GM23338 (cell line): Measurements from ENCODE around the gene CRYGB. TPM values are rescaled to one million over a fixed set of nuclear protein-coding genes. Genes with fewer than 3 reads are reported as not detected.

Experiments
- ATAC-seq: fragments of 200-7000 bp; cut with Tn5 transposase; 3 replicates; pipeline ENCODE4 v1.9.1; 2020
- DNase-seq: peaks from one replicate; pipeline ENCODE4 v3.0.0-alpha.2; 2015; ENCODE audit warnings: low spot score
- H2AFZ ChIP-seq: fragments of 200-600 bp; sonication (generic); 2 replicates; pipeline ENCODE4 v1.8.0; 2016; ENCODE audit warnings: antibody characterized with exemption, mild to moderate bottlenecking, moderate library complexity
- H3F3A ChIP-seq: fragments of 200-600 bp; sonication (generic); replicated peaks from 2 replicates; pipeline ENCODE4 v1.8.0; 2017; ENCODE audit warnings: antibody characterized with exemption, mixed run types, low read depth
- H3K27ac ChIP-seq: fragments of 200-600 bp; sonication (generic); 2 replicates; pipeline ENCODE4 v1.6.1; 2016; ENCODE audit warnings: low read depth
- H3K27me3 ChIP-seq: fragments of 200-600 bp; sonication (generic); 2 replicates; pipeline ENCODE4 v1.8.0; 2016; ENCODE audit warnings: mild to moderate bottlenecking, mixed run types, moderate library complexity; ENCODE audit not compliant: insufficient read depth
- H3K36me3 ChIP-seq: fragments of 200-600 bp; sonication (generic); 2 replicates; pipeline ENCODE4 v1.8.0; 2016; ENCODE audit warnings: mild to moderate bottlenecking; ENCODE audit not compliant: insufficient read depth
- H3K4me1 ChIP-seq: fragments of 200-600 bp; sonication (generic); 2 replicates; pipeline ENCODE4 v1.8.0; 2016; ENCODE audit warnings: mild to moderate bottlenecking, moderate library complexity; ENCODE audit not compliant: insufficient read depth
- H3K4me2 ChIP-seq: fragments of 200-600 bp; sonication (generic); 2 replicates; pipeline ENCODE4 v1.7.1; 2017; ENCODE audit warnings: mixed run types
- H3K4me3 ChIP-seq: fragments of 200-600 bp; sonication (generic); 2 replicates; pipeline ENCODE4 v1.6.1; 2016; ENCODE audit warnings: mixed run types
- H3K79me2 ChIP-seq: fragments of 200-600 bp; sonication (generic); replicated peaks from 2 replicates; pipeline ENCODE4 v1.8.0; 2017; ENCODE audit warnings: mild to moderate bottlenecking; ENCODE audit not compliant: insufficient read depth
- H3K9me2 ChIP-seq: fragments of 200-600 bp; sonication (generic); 2 replicates; pipeline ENCODE4 v1.8.0; 2017; ENCODE audit not compliant: insufficient read depth
- H4K20me1 ChIP-seq: fragments of 200-600 bp; sonication (generic); replicated peaks from 2 replicates; pipeline ENCODE4 v1.8.0; 2017; ENCODE audit warnings: mild to moderate bottlenecking; ENCODE audit not compliant: insufficient read depth
- H3K27ac Mint-ChIP-seq: 2 replicates; pipeline ENCODE4 v1.8.0; 2020; ENCODE audit warnings: inconsistent platforms, mild to moderate bottlenecking, moderate library complexity, mixed read lengths
- H3K27me3 Mint-ChIP-seq: 3 replicates; pipeline ENCODE4 v1.8.0; 2022; ENCODE audit warnings: low read depth, mild to moderate bottlenecking, moderate library complexity, mixed read lengths, inconsistent platforms; ENCODE audit not compliant: insufficient read depth, poor library complexity
- H3K36me3 Mint-ChIP-seq: 3 replicates; pipeline ENCODE4 v1.8.0; 2021; ENCODE audit warnings: low read depth, mild to moderate bottlenecking, inconsistent platforms, moderate library complexity, mixed read lengths
- H3K4me1 Mint-ChIP-seq: 3 replicates; pipeline ENCODE4 v1.8.0; 2020; ENCODE audit warnings: mild to moderate bottlenecking, inconsistent platforms, mixed read lengths
- H3K4me3 Mint-ChIP-seq: 3 replicates; pipeline ENCODE4 v1.8.0; 2021; ENCODE audit warnings: moderate library complexity, mild to moderate bottlenecking, inconsistent platforms, mixed read lengths
- H3K9me3 Mint-ChIP-seq: 3 replicates; pipeline ENCODE4 v1.8.0; 2020; ENCODE audit warnings: moderate library complexity, mild to moderate bottlenecking, inconsistent platforms, mixed read lengths
- CREB1 ChIP-seq: fragments of 250-450 bp; sonication (Bioruptor Pico); IDR thresholded peaks from 2 replicates; pipeline ENCODE4 v1.5.0; 2020; ENCODE audit warnings: low read depth, mild to moderate bottlenecking, moderate library complexity
- EZH2phosphoT487 ChIP-seq: fragments of 200-600 bp; sonication (generic); IDR thresholded peaks from one replicate; pipeline ENCODE4 v1.8.1; 2018; ENCODE audit warnings: antibody characterized with exemption; ENCODE audit not compliant: unreplicated experiment
- JUNB ChIP-seq: IDR thresholded peaks from one replicate; pipeline ENCODE4 v1.6.1; 2016; ENCODE audit warnings: antibody characterized with exemption; ENCODE audit not compliant: unreplicated experiment
- NANOG ChIP-seq: IDR thresholded peaks from 2 replicates; pipeline ENCODE4 v1.6.1; 2016; ENCODE audit warnings: antibody characterized with exemption, borderline replicate concordance
- POLR2AphosphoS5 ChIP-seq: IDR thresholded peaks from 2 replicates; pipeline ENCODE4 v1.6.1; 2016; ENCODE audit warnings: antibody characterized with exemption, low read depth
- STAT1 ChIP-seq: IDR thresholded peaks from one replicate; pipeline ENCODE4 v1.6.1; 2016; ENCODE audit warnings: antibody characterized with exemption; ENCODE audit not compliant: unreplicated experiment
- ZNF114 ChIP-seq: fragments of 250-450 bp; sonication (Bioruptor Pico); IDR thresholded peaks from 2 replicates; pipeline ENCODE4 v1.5.0; 2020; ENCODE audit warnings: mild to moderate bottlenecking, moderate library complexity
- polyA plus RNA-seq: library from polyadenylated mRNA; unstranded; fragments of >200 nt; fragmentation: Nextera tagmentation; extraction: Ambion mirVana; gene quantifications from 2 replicates; pipeline ENCODE4 v1.2.1, GENCODE V29; 2016
- total RNA-seq: library from RNA; depleted of rRNA; stranded (reverse); fragments of >200 nt; shearing (Covaris generic); gene quantifications from 2 replicates; pipeline ENCODE4 v1.2.3, GENCODE V29; 2014
- TF ChIP-seq, protein P1 (sequence below): fragments of 250-450 bp; sonication (Bioruptor Pico); IDR thresholded peaks from 2 replicates; pipeline ENCODE4 v1.5.0; 2020; ENCODE audit warnings: mild to moderate bottlenecking, moderate library complexity
- TF ChIP-seq, protein P2 (sequence below): IDR thresholded peaks from 2 replicates; pipeline ENCODE4 v1.6.1; 2016; ENCODE audit warnings: antibody characterized with exemption
- TF ChIP-seq, protein P3 (sequence below): IDR thresholded peaks from one replicate; pipeline ENCODE4 v1.6.1; 2018; ENCODE audit warnings: antibody characterized with exemption; ENCODE audit not compliant: unreplicated experiment
- TF ChIP-seq, protein P4 (sequence below), 2 experiments: fragments of 200-600 bp in 1 of 2; sonication (generic) in 1 of 2; conservative IDR thresholded peaks; 2 replicates each; pipeline versions ENCODE4 v1.5.1 to v1.6.1; 2016 to 2017; ENCODE audit warnings: antibody characterized with exemption in 2 of 2, low read depth in 2 of 2, mild to moderate bottlenecking in 2 of 2, moderate library complexity in 1 of 2

CRYGB gene
- total and polyA plus RNA-seq, 2 experiments from 2014 or later = 0.92 to 1.9 TPM

DNA sequence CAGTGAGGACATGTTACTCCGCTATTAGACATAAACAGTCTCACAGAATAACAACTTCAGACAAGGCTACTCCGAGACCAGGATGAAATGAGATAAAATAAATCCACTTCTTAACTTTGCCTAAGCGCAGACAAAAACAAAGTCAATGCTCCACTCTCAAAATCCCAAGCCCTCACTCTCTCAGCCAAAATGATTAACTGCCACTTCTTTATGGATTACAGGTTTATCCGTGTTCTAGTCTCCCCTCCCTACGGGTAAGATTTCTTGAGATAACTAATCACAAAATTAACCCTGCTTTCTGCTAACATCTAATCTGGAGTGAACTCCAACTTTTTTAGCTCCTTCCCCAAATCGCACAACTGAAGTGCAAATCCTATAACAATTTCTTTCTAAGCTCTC is 15.2 kb downstream of the CRYGB start (continued):
- TF ChIP-seq JUNB (no peak), CREB1 (no peak)

DNA sequence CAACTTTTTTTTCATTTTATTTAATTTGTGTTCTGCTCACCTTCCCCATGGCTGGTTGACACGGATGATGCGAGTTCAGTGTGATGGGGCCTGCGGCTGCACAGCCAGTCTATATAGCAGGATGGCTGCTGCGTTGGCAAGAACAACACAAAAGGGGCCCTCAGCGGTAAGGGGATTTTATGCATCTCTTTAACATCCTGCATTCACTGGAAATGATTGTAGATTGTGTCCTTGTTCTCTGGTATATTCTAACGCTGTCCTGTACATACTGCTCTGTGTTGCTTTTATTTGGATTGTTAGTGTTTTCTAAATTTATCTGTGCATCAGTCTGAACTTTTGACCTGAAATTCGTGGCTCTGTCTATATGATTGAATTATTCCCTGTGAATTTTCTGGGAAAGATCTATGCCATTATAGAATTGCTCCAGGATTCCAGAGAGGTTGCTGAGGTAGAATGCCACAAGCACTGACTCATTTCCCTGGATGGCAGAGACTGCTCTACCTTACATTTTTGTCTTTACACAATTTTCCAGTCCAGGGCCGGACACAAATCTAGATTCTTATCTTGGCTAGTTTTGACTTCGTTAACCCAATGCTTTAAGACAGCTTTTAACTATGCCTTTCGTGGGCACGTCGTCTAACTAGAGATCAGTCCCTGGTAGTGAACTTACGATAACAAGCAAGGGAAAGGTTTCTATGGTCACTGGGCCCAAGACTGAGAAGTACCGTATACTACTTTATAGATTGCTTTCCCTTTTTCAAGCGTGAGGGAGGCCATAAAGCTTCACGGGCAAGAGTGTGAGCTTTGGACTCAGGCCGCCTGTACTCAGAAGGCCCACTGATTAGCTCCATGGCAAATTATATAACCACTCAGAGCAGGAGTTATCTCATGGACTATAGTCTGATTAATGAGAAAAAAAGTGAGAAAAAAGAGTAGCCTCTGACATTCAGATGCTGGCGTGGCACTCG is 15.9 kb downstream of the CRYGB start, which contains the start of gene CRYGC:
CRYGC (minus strand) TSS at position 85 of the 968 bp plus-strand sequence; CDS start at position 49, 36 bp downstream.
- Histone ChIP-seq H3K9me2 (no peaks in the 10 kb centered on the region; the same call in 1 of the 2 replicates), H3K4me1 (0 out of 2 replicates have a peak, but pooled peaks cover 4% of the 10 kb centered on the region), H2AFZ (peak within 1 kb of the TSS; percentile 78), H3K27ac (no peak within 1 kb of the TSS), H3K36me3 (no peaks in the 10 kb centered on the region), H3K4me2 (no peak within 1 kb of the TSS), H3F3A (no peaks in the 10 kb centered on the region), H3K4me3 (no peak within 1 kb of the TSS), H3K79me2 (no peaks in the 10 kb centered on the region), H4K20me1 (no peaks in the 10 kb centered on the region), H3K27me3 (no peaks in the 10 kb centered on the region)
- TF ChIP-seq EZH2phosphoT487 (no peak), CREB1 (no peak), JUNB (no peak), STAT1 (no peak), ZNF114 (CRISPR knock-in tag) (no peak), POLR2AphosphoS5 (no peak), NANOG (no peak)
- TF ChIP-seq, protein P1, sequence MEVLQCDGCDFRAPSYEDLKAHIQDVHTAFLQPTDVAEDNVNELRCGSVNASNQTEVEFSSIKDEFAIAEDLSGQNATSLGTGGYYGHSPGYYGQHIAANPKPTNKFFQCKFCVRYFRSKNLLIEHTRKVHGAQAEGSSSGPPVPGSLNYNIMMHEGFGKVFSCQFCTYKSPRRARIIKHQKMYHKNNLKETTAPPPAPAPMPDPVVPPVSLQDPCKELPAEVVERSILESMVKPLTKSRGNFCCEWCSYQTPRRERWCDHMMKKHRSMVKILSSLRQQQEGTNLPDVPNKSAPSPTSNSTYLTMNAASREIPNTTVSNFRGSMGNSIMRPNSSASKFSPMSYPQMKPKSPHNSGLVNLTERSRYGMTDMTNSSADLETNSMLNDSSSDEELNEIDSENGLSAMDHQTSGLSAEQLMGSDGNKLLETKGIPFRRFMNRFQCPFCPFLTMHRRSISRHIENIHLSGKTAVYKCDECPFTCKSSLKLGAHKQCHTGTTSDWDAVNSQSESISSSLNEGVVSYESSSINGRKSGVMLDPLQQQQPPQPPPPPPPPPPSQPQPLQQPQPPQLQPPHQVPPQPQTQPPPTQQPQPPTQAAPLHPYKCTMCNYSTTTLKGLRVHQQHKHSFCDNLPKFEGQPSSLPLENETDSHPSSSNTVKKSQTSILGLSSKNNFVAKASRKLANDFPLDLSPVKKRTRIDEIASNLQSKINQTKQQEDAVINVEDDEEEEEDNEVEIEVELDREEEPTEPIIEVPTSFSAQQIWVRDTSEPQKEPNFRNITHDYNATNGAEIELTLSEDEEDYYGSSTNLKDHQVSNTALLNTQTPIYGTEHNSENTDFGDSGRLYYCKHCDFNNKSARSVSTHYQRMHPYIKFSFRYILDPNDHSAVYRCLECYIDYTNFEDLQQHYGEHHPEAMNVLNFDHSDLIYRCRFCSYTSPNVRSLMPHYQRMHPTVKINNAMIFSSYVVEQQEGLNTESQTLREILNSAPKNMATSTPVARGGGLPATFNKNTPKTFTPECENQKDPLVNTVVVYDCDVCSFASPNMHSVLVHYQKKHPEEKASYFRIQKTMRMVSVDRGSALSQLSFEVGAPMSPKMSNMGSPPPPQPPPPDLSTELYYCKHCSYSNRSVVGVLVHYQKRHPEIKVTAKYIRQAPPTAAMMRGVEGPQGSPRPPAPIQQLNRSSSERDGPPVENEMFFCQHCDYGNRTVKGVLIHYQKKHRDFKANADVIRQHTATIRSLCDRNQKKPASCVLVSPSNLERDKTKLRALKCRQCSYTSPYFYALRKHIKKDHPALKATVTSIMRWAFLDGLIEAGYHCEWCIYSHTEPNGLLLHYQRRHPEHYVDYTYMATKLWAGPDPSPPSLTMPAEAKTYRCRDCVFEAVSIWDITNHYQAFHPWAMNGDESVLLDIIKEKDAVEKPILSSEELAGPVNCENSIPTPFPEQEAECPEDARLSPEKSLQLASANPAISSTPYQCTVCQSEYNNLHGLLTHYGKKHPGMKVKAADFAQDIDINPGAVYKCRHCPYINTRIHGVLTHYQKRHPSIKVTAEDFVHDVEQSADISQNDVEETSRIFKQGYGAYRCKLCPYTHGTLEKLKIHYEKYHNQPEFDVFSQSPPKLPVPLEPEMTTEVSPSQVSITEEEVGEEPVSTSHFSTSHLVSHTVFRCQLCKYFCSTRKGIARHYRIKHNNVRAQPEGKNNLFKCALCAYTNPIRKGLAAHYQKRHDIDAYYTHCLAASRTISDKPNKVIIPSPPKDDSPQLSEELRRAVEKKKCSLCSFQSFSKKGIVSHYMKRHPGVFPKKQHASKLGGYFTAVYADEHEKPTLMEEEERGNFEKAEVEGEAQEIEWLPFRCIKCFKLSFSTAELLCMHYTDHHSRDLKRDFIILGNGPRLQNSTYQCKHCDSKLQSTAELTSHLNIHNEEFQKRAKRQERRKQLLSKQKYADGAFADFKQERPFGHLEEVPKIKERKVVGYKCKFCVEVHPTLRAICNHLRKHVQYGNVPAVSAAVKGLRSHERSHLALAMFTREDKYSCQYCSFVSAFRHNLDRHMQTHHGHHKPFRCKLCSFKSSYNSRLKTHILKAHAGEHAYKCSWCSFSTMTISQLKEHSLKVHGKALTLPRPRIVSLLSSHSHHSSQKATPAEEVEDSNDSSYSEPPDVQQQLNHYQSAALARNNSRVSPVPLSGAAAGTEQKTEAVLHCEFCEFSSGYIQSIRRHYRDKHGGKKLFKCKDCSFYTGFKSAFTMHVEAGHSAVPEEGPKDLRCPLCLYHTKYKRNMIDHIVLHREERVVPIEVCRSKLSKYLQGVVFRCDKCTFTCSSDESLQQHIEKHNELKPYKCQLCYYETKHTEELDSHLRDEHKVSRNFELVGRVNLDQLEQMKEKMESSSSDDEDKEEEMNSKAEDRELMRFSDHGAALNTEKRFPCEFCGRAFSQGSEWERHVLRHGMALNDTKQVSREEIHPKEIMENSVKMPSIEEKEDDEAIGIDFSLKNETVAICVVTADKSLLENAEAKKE = no peak
- TF ChIP-seq, protein P2, sequence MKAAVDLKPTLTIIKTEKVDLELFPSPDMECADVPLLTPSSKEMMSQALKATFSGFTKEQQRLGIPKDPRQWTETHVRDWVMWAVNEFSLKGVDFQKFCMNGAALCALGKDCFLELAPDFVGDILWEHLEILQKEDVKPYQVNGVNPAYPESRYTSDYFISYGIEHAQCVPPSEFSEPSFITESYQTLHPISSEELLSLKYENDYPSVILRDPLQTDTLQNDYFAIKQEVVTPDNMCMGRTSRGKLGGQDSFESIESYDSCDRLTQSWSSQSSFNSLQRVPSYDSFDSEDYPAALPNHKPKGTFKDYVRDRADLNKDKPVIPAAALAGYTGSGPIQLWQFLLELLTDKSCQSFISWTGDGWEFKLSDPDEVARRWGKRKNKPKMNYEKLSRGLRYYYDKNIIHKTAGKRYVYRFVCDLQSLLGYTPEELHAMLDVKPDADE = no peak
- TF ChIP-seq, protein P3, sequence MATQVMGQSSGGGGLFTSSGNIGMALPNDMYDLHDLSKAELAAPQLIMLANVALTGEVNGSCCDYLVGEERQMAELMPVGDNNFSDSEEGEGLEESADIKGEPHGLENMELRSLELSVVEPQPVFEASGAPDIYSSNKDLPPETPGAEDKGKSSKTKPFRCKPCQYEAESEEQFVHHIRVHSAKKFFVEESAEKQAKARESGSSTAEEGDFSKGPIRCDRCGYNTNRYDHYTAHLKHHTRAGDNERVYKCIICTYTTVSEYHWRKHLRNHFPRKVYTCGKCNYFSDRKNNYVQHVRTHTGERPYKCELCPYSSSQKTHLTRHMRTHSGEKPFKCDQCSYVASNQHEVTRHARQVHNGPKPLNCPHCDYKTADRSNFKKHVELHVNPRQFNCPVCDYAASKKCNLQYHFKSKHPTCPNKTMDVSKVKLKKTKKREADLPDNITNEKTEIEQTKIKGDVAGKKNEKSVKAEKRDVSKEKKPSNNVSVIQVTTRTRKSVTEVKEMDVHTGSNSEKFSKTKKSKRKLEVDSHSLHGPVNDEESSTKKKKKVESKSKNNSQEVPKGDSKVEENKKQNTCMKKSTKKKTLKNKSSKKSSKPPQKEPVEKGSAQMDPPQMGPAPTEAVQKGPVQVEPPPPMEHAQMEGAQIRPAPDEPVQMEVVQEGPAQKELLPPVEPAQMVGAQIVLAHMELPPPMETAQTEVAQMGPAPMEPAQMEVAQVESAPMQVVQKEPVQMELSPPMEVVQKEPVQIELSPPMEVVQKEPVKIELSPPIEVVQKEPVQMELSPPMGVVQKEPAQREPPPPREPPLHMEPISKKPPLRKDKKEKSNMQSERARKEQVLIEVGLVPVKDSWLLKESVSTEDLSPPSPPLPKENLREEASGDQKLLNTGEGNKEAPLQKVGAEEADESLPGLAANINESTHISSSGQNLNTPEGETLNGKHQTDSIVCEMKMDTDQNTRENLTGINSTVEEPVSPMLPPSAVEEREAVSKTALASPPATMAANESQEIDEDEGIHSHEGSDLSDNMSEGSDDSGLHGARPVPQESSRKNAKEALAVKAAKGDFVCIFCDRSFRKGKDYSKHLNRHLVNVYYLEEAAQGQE = no peak
- TF ChIP-seq, protein P4, sequence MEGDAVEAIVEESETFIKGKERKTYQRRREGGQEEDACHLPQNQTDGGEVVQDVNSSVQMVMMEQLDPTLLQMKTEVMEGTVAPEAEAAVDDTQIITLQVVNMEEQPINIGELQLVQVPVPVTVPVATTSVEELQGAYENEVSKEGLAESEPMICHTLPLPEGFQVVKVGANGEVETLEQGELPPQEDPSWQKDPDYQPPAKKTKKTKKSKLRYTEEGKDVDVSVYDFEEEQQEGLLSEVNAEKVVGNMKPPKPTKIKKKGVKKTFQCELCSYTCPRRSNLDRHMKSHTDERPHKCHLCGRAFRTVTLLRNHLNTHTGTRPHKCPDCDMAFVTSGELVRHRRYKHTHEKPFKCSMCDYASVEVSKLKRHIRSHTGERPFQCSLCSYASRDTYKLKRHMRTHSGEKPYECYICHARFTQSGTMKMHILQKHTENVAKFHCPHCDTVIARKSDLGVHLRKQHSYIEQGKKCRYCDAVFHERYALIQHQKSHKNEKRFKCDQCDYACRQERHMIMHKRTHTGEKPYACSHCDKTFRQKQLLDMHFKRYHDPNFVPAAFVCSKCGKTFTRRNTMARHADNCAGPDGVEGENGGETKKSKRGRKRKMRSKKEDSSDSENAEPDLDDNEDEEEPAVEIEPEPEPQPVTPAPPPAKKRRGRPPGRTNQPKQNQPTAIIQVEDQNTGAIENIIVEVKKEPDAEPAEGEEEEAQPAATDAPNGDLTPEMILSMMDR (conservative IDR thresholded peaks at IDR 0.05; ENCODE audit: low read depth in 2 of 2) = no peak
- no peak for ATAC-seq
- DNase-seq = no peak
- Mint-ChIP-seq H3K4me1 (peaks cover 6% of the 10 kb centered on the region; the same call in 2 of the 3 replicates), H3K36me3 (no peaks in the 10 kb centered on the region), H3K27ac (no peak within 1 kb of the TSS), H3K27me3 (peaks cover 6% of the 10 kb centered on the region), H3K4me3 (no peak within 1 kb of the TSS), H3K9me3 (no peaks in the 10 kb centered on the region)
